BLaER1 (cell line): ENCODE measurements around the gene OVOL3.
A peak's percentile ranks its signal among the peaks of the same experiment; 100 is the strongest.
"Not testable (repeated sequence)": the region's sequence is repeated elsewhere in the genome, so short reads cannot be mapped to it uniquely, and the experiment has no call there.

Source experiments
- H3K27ac ChIP-seq: shearing (Covaris generic); formaldehyde crosslinking; 2 replicates; pipeline ENCODE4 v1.8.1; 2022
- H3K27me3 ChIP-seq: shearing (Covaris generic); formaldehyde crosslinking; 2 replicates; pipeline ENCODE4 v1.8.1; 2022
- H3K36me3 ChIP-seq: shearing (Covaris generic); formaldehyde crosslinking; 2 replicates; pipeline ENCODE4 v1.8.1; 2022
- H3K4me1 ChIP-seq: shearing (Covaris generic); formaldehyde crosslinking; 2 replicates; pipeline ENCODE4 v1.8.1; 2022
- H3K4me2 ChIP-seq: shearing (Covaris generic); formaldehyde crosslinking; 2 replicates; pipeline ENCODE4 v1.8.1; 2022
- H3K4me3 ChIP-seq: shearing (Covaris generic); formaldehyde crosslinking; 2 replicates; pipeline ENCODE4 v1.8.1; 2022
- H3K9ac ChIP-seq: shearing (Covaris generic); formaldehyde crosslinking; 2 replicates; pipeline ENCODE4 v1.8.1; 2022
- H3K9me3 ChIP-seq: shearing (Covaris generic); formaldehyde crosslinking; 2 replicates; pipeline ENCODE4 v1.8.1; 2022
- H4K20me1 ChIP-seq: shearing (Covaris generic); formaldehyde crosslinking; 2 replicates; pipeline ENCODE4 v1.8.1; 2022
- Cebpa-rat ChIP-seq: shearing (Covaris generic); IDR thresholded peaks from 2 replicates; pipeline ENCODE4 v1.8.1; 2022

OVOL3 gene

DNA sequence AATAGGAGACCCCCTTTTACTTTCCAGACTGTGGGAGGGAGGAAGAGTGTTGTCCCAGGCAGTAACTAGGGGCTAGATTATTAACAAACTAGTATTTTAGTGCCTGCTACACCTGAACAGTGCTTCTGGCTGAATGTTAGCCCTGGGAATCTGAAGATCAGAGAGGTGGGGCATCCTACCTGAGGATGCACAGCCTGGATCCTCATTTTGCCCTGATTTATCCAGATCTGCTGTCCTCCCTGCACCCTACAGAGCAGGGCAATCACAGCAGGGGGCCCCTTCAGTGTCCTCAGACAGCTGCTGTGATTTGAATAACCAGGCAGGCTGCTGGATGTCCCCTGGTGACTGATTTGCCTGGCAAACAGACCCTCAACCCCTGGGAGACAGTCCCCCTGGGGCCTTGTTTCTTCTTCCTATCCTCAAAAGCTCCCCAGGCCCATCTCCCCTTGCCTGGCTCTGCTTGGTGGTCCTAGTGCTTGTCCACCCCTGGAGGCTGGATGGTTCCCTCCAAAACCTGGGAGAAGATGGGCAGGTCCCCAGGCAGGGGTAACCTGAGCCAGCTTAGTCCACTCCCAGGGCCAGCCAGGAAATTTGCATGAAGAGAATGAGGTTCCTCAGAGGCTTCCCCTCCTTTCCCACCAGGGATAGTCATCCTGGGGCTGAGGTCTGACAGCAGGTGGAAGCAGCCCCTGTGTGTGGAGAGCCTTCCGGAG is at the start of gene OVOL3:
Gene OVOL3, plus strand, starts transcription at position 657 of the 713 bp plus-strand sequence. CDS start 60 bp downstream, outside the sequence.
- no peak within 1 kb of the TSS for H3K4me2 ChIP-seq
- peaks cover 70% of the 10 kb centered on the region for H3K36me3 ChIP-seq
- no peaks in the 10 kb centered on the region for H3K9me3 ChIP-seq
- TF ChIP-seq Cebpa-rat, result no peak
- peaks cover 10% of the 10 kb centered on the region for H4K20me1 ChIP-seq
- no peak within 1 kb of the TSS for H3K4me3 ChIP-seq
- no peak within 1 kb of the TSS for H3K27ac ChIP-seq
- H3K4me1 ChIP-seq, result peaks cover 14% of the 10 kb centered on the region
- peak within 1 kb of the TSS; percentile 4; the same call in 1 of the 2 replicates for H3K9ac ChIP-seq
- H3K27me3 ChIP-seq, result no peaks in the 10 kb centered on the region

DNA sequence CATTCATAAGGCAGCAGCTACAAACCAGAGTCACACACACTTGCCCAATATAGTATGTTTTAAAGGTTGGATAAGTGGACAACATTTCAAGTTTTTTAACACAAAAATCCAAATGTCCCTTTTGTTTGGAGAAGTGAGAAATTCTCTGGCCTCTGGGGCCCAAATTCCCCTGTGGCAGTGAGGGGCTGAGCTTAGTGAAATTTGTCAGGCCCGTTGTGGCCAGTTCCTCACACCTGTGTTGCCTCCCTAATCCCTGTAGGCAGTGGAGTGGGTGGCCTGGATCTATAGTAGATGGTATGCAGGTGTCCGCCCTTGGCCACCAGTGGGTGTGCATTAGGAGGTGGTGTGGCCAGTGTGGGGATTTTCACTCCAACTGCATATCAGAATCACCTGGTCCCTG is 49.6 kb upstream of the OVOL3 start:
- peaks cover 95% of the 10 kb centered on the region for H3K36me3 ChIP-seq
- peaks cover 12% of the 10 kb centered on the region for H3K4me1 ChIP-seq
- H3K4me2 ChIP-seq, result no peak overlapping the region
- no peaks in the 10 kb centered on the region for H3K9me3 ChIP-seq
- no peak overlapping the region for H3K4me3 ChIP-seq
- H4K20me1 ChIP-seq, result peaks cover 39% of the 10 kb centered on the region
- TF ChIP-seq Cebpa-rat, result no peak
- no peaks in the 10 kb centered on the region; the same call in 1 of the 2 replicates for H3K27me3 ChIP-seq
- H3K27ac ChIP-seq, result no peak overlapping the region
- H3K9ac ChIP-seq, result 0 out of 2 replicates have a peak overlapping the region, but pooled peaks have one; percentile 10

DNA sequence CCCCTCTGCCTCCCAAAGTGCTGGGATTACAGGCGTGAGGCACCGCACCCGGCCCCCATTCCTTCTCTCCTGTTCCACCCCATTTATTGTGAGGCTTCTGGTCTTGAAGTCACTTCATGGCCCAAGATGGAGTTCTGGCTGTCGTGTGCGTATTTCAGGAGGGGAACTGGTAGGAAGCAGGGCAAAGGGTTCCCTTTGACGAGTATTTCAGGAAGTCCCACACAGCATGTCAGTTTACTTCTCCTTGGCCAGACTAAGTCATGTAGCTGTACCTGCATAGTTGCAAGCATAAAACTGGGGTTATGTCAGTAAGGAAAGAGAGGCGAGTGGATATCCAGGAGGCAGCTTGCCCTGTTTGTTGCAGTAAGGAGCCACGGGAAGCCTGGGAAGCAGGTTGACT is 46.1 kb upstream of the OVOL3 start:
- Histone ChIP-seq H3K9me3 (peaks cover 15% of the 10 kb centered on the region; the same call in 1 of the 2 replicates), H3K4me1 (no peaks in the 10 kb centered on the region; the same call in 1 of the 2 replicates), H3K36me3 (peaks cover 92% of the 10 kb centered on the region)

DNA sequence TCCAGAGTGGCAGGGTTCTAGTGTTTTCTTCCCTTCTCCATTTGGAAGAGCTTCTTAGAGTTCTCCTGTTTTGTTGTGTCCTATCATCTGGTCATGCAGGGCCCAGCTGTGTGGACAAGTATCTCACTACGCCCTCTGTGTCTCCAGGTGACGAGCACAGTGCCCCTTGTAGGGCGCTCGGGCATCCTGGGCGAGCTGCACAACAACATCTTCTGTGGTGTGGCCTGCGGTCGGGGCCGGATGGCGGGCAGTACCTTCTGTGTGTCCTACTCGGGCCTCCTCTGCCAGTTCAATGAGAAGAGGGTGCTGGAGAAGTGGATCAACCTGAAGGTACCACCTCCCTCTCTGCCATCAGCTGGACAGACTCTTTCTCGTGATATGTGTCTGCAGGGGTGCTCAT is 43.3 kb upstream of the OVOL3 start:
- Histone ChIP-seq H3K4me1 (no peaks in the 10 kb centered on the region), H3K9me3 (peaks cover 15% of the 10 kb centered on the region; the same call in 1 of the 2 replicates), H3K27me3 (no peaks in the 10 kb centered on the region; the same call in 1 of the 2 replicates), H4K20me1 (no peaks in the 10 kb centered on the region), H3K4me3 (no peak overlapping the region), H3K36me3 (peaks cover 93% of the 10 kb centered on the region), H3K9ac (no peak overlapping the region), H3K4me2 (no peak overlapping the region), H3K27ac (no peak overlapping the region)
- TF ChIP-seq Cebpa-rat, result no peak

More for the DNA sequence above, 46.1 kb upstream of the OVOL3 start:
- TF ChIP-seq Cebpa-rat, result no peak
- H4K20me1 ChIP-seq, result peaks cover 13% of the 10 kb centered on the region; the same call in 1 of the 2 replicates
- H3K4me3 ChIP-seq, result no peak overlapping the region
- H3K9ac ChIP-seq, result no peak overlapping the region
- no peak overlapping the region for H3K27ac ChIP-seq
- H3K4me2 ChIP-seq, result no peak overlapping the region
- H3K27me3 ChIP-seq, result no peaks in the 10 kb centered on the region; the same call in 1 of the 2 replicates

DNA sequence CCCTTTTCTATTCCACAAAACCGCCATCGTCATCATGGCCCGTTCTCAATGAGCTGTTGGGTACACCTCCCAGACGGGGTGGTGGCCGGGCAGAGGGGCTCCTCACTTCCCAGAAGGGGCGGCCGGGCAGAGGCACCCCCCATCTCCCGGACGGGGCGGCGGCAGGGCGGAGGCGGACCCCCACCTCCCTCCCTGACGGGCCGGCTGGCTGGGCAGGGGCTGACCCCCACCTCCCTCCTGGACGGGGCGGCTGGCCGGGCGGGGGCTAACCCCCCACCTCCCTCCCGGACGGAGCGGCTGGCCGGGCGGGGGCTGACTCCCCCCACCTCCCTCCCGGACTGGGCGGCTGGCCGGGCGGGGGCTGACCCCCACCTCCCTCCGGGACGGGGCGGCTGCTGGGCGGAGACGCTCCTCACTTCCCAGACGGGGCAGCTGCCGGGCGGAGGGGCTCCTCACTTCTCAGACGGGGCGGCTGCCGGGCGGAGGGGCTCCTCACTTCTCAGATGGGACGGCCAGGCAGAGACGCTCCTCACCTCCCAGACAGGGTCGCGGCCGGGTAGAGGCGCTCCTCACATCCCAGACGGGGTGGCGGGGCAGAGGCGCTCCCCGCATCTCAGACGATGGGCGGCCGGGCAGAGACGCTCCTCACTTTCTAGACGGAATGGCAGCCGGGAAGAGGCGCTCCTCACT is 42.0 kb upstream of the OVOL3 start:
- H4K20me1 ChIP-seq, H3K4me2 ChIP-seq, H3K4me1 ChIP-seq, H3K4me3 ChIP-seq, H3K27me3 ChIP-seq, H3K27ac ChIP-seq, H3K9ac ChIP-seq: not testable (repeated sequence)
- H3K36me3 ChIP-seq, result peaks cover 93% of the 10 kb centered on the region
- H3K9me3 ChIP-seq, result peaks cover 15% of the 10 kb centered on the region; the same call in 1 of the 2 replicates

DNA sequence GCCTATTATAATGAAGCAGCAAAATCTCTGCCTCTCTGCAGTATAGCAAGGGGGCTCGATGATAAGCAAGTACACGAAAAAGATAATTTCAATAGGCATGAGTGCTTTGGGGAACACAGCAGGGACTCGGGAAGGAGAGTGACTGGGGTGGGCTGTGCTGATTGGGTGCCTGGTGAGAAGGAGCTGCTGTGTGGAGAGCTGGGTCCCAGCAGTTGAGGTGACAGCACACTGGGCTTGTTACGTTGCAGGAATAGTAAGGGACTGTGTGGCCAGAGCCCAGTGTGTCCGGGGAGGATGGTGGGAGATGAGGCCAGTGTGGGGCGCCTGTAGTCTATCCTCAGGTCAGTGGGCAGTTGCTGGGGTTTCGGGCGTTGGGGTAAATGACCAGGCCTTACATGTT is 38.9 kb upstream of the OVOL3 start:
- no peak overlapping the region for H3K4me3 ChIP-seq
- no peak overlapping the region; the same call in 1 of the 2 replicates for H3K9ac ChIP-seq
- H3K4me2 ChIP-seq, result no peak overlapping the region
- no peaks in the 10 kb centered on the region for H4K20me1 ChIP-seq
- H3K9me3 ChIP-seq, result peaks cover 15% of the 10 kb centered on the region; the same call in 1 of the 2 replicates
- no peak overlapping the region for H3K27ac ChIP-seq
- H3K27me3 ChIP-seq, result no peaks in the 10 kb centered on the region; the same call in 1 of the 2 replicates
- peaks cover 92% of the 10 kb centered on the region for H3K36me3 ChIP-seq
- TF ChIP-seq Cebpa-rat, result no peak
- no peaks in the 10 kb centered on the region for H3K4me1 ChIP-seq

DNA sequence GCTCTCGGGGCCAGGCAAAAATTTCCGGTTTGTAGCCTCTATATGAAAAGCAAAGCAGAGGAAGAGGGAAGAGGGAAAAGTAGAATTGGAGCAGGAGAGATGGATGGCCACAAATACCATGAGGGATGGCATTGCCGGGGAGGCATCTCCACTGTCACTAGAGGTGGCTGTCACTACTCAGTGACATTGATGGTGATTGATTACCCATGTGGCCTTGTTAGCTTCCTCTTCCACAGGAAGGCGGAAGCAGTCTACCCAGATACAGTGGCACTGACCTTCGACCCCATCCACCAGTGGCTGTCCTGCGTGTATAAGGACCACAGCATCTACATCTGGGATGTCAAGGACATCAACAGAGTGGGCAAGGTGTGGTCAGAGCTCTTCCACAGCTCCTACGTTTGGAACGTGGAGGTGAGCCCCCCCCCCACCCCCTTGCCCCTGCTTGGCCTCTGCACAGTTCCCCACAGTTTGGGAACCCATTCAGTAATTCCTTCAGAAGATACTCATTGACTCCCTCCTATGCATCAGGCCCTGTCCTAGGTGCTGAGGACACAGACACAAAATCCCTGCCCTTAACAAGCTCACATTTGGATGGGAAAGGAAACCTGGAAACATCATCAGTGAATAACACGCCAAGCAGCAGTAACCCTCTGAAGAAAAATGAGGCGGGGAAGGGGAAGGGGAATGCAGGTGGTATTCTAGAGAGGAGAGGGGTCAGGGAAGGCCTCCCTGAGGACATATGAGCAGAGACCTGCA is 37.6 kb upstream of the OVOL3 start:
- Histone ChIP-seq H3K4me1 (no peaks in the 10 kb centered on the region), H3K27ac (no peak overlapping the region), H3K9ac (no peak overlapping the region), H3K4me2 (no peak overlapping the region), H3K36me3 (peaks cover 92% of the 10 kb centered on the region), H3K9me3 (peaks cover 7% of the 10 kb centered on the region; the same call in 1 of the 2 replicates), H3K4me3 (no peak overlapping the region), H4K20me1 (no peaks in the 10 kb centered on the region), H3K27me3 (no peaks in the 10 kb centered on the region)
- TF ChIP-seq Cebpa-rat, result no peak

DNA sequence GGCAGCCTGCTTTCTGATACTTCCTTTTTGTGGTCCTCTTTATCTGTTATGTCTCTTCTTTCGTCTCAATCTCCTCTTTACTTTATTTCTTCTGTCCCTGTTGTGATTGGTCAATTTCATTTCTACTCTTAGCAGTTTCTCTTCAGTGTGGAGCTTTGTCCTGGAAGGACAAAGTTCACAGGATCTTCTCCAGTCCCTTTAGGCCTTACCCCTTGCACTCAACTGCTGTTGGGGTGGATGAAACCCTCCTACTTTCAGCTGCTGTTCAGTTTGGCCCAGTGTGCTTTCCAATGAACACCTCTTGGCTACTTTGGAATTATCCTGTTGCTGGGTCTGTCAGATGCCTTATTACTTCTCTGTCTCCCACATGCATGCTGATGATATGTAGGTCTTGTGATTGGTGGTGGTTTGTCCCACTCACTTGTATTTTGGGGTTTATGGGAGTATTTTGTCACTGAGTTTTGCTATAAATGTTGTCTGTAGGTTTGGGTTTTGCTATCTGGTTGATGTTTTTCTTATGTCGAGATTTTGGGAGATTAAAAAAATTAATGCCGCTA is 31.5 kb upstream of the OVOL3 start:
- H3K9me3 ChIP-seq, result no peaks in the 10 kb centered on the region
- no peak overlapping the region for H3K4me3 ChIP-seq
- no peak overlapping the region for H3K9ac ChIP-seq
- no peak for TF ChIP-seq Cebpa-rat
- H3K27me3 ChIP-seq, result no peaks in the 10 kb centered on the region
- no peak overlapping the region for H3K4me2 ChIP-seq
- H3K4me1 ChIP-seq, result no peaks in the 10 kb centered on the region
- H3K27ac ChIP-seq, result no peak overlapping the region
- H3K36me3 ChIP-seq, result peaks cover 93% of the 10 kb centered on the region
- H4K20me1 ChIP-seq, result no peaks in the 10 kb centered on the region; the same call in 1 of the 2 replicates

DNA sequence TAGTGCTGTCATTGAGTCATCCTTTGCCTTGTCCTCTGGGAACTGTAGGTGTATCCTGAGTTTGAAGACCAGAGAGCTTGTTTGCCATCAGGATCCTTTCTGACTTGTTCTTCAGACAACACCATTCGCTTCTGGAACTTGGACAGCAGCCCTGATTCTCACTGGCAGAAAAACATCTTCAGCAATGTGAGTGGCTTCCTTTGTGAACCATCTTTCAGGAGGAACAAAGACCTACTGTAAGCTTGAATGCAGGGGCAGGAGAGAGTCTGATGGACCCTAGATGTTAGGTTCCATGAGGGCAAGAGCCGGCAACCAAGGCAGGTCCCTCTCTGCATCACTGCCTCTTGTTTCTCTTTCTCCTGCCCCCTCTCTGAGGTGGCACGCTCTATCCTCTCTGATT is 29.6 kb upstream of the OVOL3 start:
- Histone ChIP-seq H3K4me1 (no peaks in the 10 kb centered on the region), H3K27ac (no peak overlapping the region), H3K4me2 (no peak overlapping the region), H3K9ac (no peak overlapping the region), H4K20me1 (no peaks in the 10 kb centered on the region; the same call in 1 of the 2 replicates), H3K36me3 (peaks cover 93% of the 10 kb centered on the region), H3K9me3 (no peaks in the 10 kb centered on the region), H3K4me3 (no peak overlapping the region), H3K27me3 (no peaks in the 10 kb centered on the region)
- TF ChIP-seq Cebpa-rat, result no peak
